HG02571 (cell line): Measurements from ENCODE around the gene RNF149.
A peak's percentile ranks its signal among the peaks of the same experiment; 100 is the strongest.
"Not testable (repeated sequence)": the region's sequence is repeated elsewhere in the genome, so short reads cannot be mapped to it uniquely, and the experiment has no call there.

Source experiments
- ATAC-seq: cut with Tn5 transposase; IDR thresholded peaks from one replicate; pipeline ENCODE4 v1.9.1; 2021; ENCODE audit warnings: mild to moderate bottlenecking, moderate library complexity; ENCODE audit not compliant: unreplicated experiment

Gene RNF149

GRCh38 chr2:101308432-101309210 lies at the start of gene RNF149:
Gene RNF149 (minus strand): TSS chr2:101308701. CDS start chr2:101308588, 113 bp downstream.
- ATAC-seq, result peak; percentile 55

- ATAC-seq, result no peak
These were observed 48.9 kb upstream of the RNF149 start for GRCh38 chr2:101357376-101357775.

GRCh38 chr2:101356521-101356920 lies 48.0 kb upstream of the RNF149 start:
- no peak for ATAC-seq

GRCh38 chr2:101356055-101356454 lies 47.6 kb upstream of the RNF149 start:
- ATAC-seq, result no peak

- ATAC-seq, result no peak
These were observed 47.0 kb upstream of the RNF149 start for GRCh38 chr2:101355401-101356054.

GRCh38 chr2:101354420-101355311 lies 46.2 kb upstream of the RNF149 start:
- no peak for ATAC-seq

- ATAC-seq, result not testable (repeated sequence)
These were observed 44.1 kb upstream of the RNF149 start for GRCh38 chr2:101352631-101353030.

GRCh38 chr2:101351207-101351606 lies 42.7 kb upstream of the RNF149 start:
- ATAC-seq, result no peak

- ATAC-seq, result no peak
These were observed 41.6 kb upstream of the RNF149 start for GRCh38 chr2:101349893-101350662.

- ATAC-seq, result no peak
These were observed 40.4 kb upstream of the RNF149 start for GRCh38 chr2:101348883-101349282.

GRCh38 chr2:101346909-101347308 lies 38.4 kb upstream of the RNF149 start:
- no peak for ATAC-seq

- no peak for ATAC-seq
These were observed 35.6 kb upstream of the RNF149 start for GRCh38 chr2:101344137-101344536.

- ATAC-seq, result no peak
These were observed 34.1 kb upstream of the RNF149 start for GRCh38 chr2:101342625-101343008.

- ATAC-seq, result no peak
These were observed 33.6 kb upstream of the RNF149 start for GRCh38 chr2:101341901-101342624.

GRCh38 chr2:101341421-101341820 lies 32.9 kb upstream of the RNF149 start:
- no peak for ATAC-seq

GRCh38 chr2:101340141-101340551 lies 31.6 kb upstream of the RNF149 start:
- ATAC-seq, result no peak

- ATAC-seq, result no peak
These were observed 30.9 kb upstream of the RNF149 start for GRCh38 chr2:101339266-101339880.

- ATAC-seq, result no peak
These were observed 29.4 kb upstream of the RNF149 start for GRCh38 chr2:101337877-101338276.
